ENCODE data around the gene ACBD3.

ACBD3 gene

GRCh38 chr1:226202246-226202645 lies 15.7 kb upstream of the ACBD3 start:
- in situ Hi-C loops (cut with HindIII; ENCODE audit: low sequenced_read_pairs): no loop called here

DNA sequence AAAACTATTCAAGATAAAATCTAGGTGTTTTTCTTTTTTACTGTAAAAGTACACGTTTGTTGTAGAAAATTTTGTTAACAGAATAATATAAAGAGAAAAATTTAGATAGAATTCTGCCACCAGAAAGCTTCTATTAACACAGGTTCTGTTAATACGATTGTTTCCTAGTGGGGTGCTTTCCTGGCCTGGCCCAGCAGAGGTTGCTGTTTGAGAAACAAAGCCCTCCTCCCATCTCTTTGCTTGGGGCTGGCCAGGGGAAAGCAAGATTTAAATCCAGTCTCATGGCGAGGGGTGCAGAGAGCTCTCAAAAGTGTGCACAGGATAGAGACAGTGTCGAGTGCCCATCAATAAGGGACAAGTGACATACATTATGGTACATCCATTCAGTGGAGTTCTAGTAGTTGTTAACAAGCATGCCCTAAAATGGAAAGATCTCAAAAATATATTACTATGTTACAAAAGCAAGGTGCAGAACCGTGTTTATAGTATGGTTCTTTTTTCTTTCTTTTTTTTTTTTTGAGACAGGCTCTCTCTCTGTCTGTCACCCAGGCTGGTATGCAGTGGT lies 14.6 kb upstream of the ACBD3 start:
- in situ Hi-C loops (cut with HindIII; ENCODE audit: low sequenced_read_pairs): no loop called here

DNA sequence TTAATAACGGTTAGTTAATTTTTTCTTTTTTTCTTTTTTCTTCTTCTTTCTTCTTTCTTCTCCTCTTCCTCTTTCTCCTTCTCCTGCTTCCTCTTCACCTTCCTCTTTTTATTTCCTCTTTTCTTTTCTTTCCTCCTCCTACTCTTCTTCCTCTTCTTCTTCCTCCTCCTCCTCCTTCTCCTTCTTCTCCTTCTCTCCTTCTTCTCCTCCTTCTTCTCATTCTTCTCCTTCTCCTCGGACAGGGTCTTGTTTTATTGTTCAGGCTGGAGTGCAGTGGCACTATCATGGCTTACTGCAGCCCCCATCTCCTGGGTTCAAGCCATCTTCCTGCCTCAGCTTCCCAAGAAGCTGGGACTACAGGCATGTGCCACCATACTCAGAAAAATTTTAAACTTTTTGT lies 13.4 kb upstream of the ACBD3 start:
- in situ Hi-C loops (cut with HindIII; ENCODE audit: low sequenced_read_pairs): no loop called here

GRCh38 chr1:226195144-226195543 lies 8.6 kb upstream of the ACBD3 start:
- in situ Hi-C loops (cut with HindIII; ENCODE audit: low sequenced_read_pairs): no loop called here

DNA sequence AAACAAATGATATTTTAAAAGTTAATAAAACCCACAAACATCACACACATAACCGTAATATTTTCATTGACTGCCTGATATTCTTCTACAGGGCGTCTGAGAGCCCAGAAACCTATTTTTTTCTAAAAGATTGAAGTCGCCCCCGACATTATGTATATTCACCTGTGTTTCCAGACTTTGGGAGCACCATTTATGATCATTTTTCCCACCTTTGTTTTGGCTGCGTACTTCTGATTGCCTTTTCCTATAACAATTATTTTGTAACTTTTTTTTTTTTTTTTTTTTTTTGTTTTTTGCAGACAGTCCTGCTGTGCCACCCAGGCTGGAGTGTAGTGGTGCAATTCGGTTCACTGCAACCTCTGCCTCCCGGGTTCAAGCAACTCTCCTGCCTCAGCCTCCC lies 839 bp upstream of the ACBD3 start:
- in situ Hi-C loops (cut with HindIII; ENCODE audit: low sequenced_read_pairs): no loop called here

- in situ Hi-C loops (cut with HindIII; ENCODE audit: low sequenced_read_pairs): no loop called here
Measured at GRCh38 chr1:226187019-226187322, 430 bp upstream of the ACBD3 start.

- in situ Hi-C loops (cut with HindIII; ENCODE audit: low sequenced_read_pairs): no loop called here
Measured at GRCh38 chr1:226185141-226186036, 1.2 kb downstream of the ACBD3 start.

DNA sequence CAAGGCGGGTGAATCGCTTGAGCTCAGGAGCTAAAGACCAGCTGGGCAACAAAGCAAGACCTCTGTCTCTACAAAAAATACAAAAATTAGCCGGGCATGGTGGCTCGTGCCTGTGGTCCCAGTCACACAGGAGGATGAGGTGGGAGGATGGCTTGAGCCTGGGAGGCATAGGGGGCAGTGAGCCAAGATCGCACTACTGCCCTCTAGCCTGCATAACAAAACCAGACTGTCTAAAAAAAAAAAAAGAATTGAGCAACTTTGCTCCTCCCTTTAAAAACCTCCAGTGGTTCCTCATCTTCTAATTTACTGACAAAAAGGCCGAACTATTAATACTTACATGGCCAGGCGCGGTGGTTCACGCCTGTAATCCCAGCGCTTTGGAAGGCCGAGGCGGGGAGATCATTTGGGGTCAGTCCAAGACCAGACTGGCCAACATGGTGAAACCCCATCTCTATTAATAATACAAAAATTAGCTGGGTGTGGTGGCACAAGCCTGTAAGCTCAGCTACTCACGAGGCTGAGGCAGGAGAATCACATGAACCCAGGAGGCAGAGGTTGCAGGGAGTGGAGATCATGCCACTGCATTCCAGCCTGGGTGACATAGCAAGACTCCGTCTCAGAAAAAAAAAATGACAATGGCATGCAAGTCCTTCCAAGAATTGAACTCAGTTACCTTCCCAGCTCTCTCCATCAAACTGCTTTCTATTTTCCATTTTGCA lies 4.4 kb downstream of the ACBD3 start:
- in situ Hi-C loops (cut with HindIII; ENCODE audit: low sequenced_read_pairs): no loop called here

DNA sequence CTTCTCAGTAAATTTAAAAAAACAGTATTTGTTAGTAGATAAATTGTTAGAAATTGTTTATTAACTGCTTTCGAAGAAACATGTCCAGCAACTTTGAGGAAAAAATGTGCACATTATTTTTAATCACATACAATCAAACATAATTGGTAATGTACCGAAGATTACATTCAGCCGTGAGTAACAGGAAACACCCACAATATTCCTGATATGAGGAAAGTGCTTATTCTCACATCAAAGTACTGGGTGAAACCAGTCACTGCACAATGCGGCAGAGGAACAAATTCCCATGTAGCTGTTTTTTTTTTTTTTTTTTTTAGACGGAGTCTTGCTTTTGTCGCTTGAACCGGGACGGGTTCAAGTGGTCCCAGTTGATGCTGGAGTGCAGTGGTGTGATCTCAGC lies 9.7 kb downstream of the ACBD3 start:
- in situ Hi-C loops (cut with HindIII; ENCODE audit: low sequenced_read_pairs): no loop called here

DNA sequence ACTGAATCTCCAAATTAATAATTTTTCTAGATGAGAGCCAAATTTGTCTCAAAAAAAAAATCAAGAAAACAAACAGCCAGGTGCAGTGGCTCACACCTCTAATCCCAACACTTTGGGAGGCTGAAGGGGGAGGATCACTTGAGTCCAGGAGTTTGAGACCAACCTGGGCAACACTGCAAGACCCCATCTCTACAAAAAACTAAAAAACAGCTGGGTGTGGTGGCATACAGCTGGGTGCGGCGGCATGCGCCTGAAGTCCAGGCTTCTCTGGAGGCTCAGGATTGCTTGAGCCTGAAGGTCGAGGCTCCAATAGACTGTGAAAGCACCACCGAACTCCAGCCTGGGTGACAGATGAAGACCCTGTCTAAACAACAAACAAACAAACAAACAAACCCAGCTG lies 14.0 kb downstream of the ACBD3 start:
- in situ Hi-C loops (cut with HindIII; ENCODE audit: low sequenced_read_pairs): no loop called here

DNA sequence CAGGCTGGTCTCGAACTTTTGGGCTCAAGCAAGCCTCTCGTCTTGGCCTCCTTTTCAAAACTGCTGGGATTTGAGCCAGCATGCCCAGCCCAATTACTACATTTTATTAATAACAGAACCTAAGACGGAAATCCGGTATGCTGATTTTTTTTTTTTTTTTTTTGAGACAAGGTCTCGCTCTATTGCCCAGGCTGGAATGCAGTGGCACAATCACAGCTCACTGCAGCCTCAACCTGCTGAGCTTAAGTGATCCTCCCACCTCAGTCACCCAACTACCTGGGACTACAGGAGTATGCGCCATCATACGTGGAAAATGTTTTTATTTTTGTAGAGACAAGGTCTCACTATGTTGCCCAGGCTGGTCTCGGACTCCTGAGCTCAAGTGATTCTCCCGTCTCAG lies 20.2 kb downstream of the ACBD3 start:
- in situ Hi-C loops (cut with HindIII; ENCODE audit: low sequenced_read_pairs): no loop called here

- in situ Hi-C loops (cut with HindIII; ENCODE audit: low sequenced_read_pairs): no loop called here
Measured at GRCh38 chr1:226164154-226164553, 22.4 kb downstream of the ACBD3 start.

GRCh38 chr1:226162898-226163297 lies 23.6 kb downstream of the ACBD3 start:
- in situ Hi-C loops (cut with HindIII; ENCODE audit: low sequenced_read_pairs): no loop called here

DNA sequence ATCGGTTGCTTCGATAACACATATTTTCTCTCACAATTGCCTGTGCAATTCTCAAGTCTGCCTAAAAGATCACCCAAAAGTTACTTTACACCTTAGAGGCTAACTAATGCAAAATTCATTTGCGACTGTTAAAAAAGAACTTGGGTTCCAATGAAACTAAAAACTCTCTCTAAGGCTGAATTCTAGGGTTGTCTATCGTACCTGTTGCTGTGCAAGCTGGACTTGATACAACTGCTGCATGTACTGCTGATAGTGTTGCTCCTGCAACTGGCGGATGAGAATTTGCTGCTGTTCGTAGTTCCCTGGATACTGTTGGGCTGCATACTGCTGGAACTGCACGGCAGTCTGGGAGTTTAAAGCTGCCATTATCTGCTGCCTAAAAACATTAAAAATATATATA lies 27.6 kb downstream of the ACBD3 start:
- in situ Hi-C loops (cut with HindIII; ENCODE audit: low sequenced_read_pairs): no loop called here

DNA sequence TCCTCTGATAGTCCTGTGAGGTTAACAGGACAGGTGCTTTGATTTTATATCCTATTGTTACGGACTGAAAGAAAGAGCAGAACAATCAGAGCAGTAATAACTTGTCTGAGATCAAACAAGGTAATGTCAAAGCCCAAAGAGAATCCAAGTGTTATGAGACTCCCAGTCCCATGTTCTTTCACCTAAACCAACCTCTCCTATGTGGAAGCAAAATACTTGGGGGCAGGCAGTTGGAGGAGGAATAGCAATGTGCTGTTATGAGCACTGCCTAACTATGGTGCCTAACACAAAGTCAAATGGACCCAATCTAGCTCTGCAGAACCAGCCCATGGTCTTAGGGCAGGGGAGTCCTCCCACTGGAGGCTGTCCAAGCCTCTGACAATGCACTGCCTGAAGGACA lies 28.1 kb downstream of the ACBD3 start:
- in situ Hi-C loops (cut with HindIII; ENCODE audit: low sequenced_read_pairs): no loop called here

DNA sequence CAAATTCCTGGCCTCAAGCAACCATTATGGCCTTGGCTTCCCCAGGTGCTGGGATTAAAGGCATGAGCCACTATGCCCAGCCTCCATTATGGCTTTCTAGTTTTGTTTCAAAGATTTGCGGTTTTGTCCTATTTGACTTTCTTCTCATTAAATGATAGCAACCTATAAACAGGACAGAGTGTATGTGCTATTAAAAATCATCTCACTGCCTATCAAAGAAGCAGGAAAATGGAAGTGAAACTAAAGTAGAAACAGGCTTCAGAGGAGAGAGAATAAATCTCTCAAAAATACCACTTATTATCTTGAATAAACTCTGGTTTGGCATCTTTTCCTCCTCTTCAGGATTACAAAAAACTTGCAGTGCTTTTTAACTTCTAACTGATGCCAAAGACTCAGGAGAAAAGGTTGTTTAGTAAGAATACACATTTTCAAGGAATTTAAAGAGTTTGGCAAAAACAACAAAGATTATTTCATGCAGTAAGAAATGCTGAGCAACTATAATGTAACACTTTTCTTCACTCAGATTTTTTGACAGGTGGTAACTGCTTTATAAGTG lies 28.7 kb downstream of the ACBD3 start:
- in situ Hi-C loops (cut with HindIII; ENCODE audit: low sequenced_read_pairs): no loop called here

DNA sequence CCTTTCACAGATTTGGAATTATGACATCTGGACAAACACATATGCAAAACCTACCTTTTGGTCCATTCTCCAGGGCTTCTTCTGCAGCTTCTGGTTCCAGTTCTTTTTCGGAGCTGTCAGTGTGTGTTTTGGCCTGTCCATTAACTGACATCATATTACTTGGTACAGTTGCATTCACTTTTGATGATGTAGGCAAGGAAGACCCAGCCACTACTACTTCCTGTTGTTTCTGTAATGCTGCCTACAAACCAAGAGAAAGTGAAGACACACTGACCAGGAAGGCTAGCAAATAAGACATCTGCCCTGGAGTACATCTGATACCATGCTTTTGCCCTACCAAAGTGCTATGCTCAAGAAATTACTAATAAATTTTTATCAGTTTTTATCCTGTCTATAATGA lies 31.9 kb downstream of the ACBD3 start:
- in situ Hi-C loops (cut with HindIII; ENCODE audit: low sequenced_read_pairs): no loop called here

GRCh38 chr1:226149806-226150205 lies 36.7 kb downstream of the ACBD3 start:
- in situ Hi-C loops (cut with HindIII; ENCODE audit: low sequenced_read_pairs): no loop called here

- in situ Hi-C loops (cut with HindIII; ENCODE audit: low sequenced_read_pairs): no loop called here
Measured at GRCh38 chr1:226148121-226148648, 38.4 kb downstream of the ACBD3 start.

DNA sequence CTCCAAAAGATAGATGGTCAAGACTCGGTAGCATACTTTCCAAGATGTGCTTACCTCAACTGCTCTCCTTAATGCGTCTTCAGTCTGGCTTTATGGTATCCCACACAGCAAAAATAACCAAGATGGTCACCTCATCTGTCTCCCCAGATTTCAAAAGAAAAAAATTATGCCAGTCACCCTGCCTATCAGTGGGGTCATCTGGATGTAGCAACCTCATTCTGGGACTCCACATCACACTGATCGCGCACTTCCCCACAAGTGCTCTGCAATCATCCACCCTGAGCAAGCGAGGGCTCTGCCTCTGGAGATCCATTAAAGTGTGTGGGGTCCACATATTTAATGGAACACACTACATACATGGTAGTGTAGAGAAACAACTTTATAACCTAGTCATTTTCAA lies 42.5 kb downstream of the ACBD3 start:
- in situ Hi-C loops (cut with HindIII; ENCODE audit: low sequenced_read_pairs): no loop called here

- in situ Hi-C loops (cut with HindIII; ENCODE audit: low sequenced_read_pairs): no loop called here
Measured at GRCh38 chr1:226135709-226136108, 50.8 kb downstream of the ACBD3 start.
